Endothelial cell (in vitro differentiated cells): ENCODE results near the gene HIVEP3. TPM values are rescaled to one million over a fixed set of nuclear protein-coding genes. Genes with fewer than 3 reads are reported as not detected.

Experiments used
- DNase-seq: peaks from one replicate; pipeline ENCODE4 v3.0.0; 2021; ENCODE audit warnings: low spot score
- H3K27ac Mint-ChIP-seq: one replicate; pipeline ENCODE4 v1.8.0; 2021; ENCODE audit warnings: mixed read lengths, inconsistent platforms; ENCODE audit not compliant: unreplicated experiment
- H3K27me3 Mint-ChIP-seq: one replicate; pipeline ENCODE4 v1.8.0; 2021; ENCODE audit warnings: mild to moderate bottlenecking, moderate library complexity, mixed read lengths, inconsistent platforms; ENCODE audit not compliant: unreplicated experiment
- H3K36me3 Mint-ChIP-seq: one replicate; pipeline ENCODE4 v1.8.0; 2021; ENCODE audit warnings: mild to moderate bottlenecking, low read depth, mixed read lengths, inconsistent platforms; ENCODE audit not compliant: unreplicated experiment
- H3K4me1 Mint-ChIP-seq: one replicate; pipeline ENCODE4 v1.8.0; 2021; ENCODE audit warnings: mild to moderate bottlenecking, mixed read lengths, inconsistent platforms; ENCODE audit not compliant: unreplicated experiment
- H3K4me3 Mint-ChIP-seq: one replicate; pipeline ENCODE4 v1.8.0; 2021; ENCODE audit warnings: mild to moderate bottlenecking, mixed read lengths, inconsistent platforms; ENCODE audit not compliant: unreplicated experiment
- H3K9me3 Mint-ChIP-seq: one replicate; pipeline ENCODE4 v1.8.0; 2021; ENCODE audit warnings: mixed read lengths, inconsistent platforms; ENCODE audit not compliant: unreplicated experiment
- total RNA-seq: library from RNA; stranded (reverse); fragmentation: NEBNext Ultra II Directional; extraction: Animal tissue kit (Norgen Biotek cat#: 25700); gene quantifications from one replicate; pipeline ENCODE4 v1.2.1, GENCODE V29; 2021; ENCODE audit not compliant: unreplicated experiment
- TF ChIP-seq, protein P1 (sequence below): fragments of 200-600 bp; sonication (generic); IDR thresholded peaks from one replicate; pipeline ENCODE4 v1.5.0; 2021; ENCODE audit warnings: antibody characterized with exemption; ENCODE audit not compliant: unreplicated experiment

Gene HIVEP3
- total RNA-seq, 1 donor from 2014 or later: 8.9 TPM

DNA sequence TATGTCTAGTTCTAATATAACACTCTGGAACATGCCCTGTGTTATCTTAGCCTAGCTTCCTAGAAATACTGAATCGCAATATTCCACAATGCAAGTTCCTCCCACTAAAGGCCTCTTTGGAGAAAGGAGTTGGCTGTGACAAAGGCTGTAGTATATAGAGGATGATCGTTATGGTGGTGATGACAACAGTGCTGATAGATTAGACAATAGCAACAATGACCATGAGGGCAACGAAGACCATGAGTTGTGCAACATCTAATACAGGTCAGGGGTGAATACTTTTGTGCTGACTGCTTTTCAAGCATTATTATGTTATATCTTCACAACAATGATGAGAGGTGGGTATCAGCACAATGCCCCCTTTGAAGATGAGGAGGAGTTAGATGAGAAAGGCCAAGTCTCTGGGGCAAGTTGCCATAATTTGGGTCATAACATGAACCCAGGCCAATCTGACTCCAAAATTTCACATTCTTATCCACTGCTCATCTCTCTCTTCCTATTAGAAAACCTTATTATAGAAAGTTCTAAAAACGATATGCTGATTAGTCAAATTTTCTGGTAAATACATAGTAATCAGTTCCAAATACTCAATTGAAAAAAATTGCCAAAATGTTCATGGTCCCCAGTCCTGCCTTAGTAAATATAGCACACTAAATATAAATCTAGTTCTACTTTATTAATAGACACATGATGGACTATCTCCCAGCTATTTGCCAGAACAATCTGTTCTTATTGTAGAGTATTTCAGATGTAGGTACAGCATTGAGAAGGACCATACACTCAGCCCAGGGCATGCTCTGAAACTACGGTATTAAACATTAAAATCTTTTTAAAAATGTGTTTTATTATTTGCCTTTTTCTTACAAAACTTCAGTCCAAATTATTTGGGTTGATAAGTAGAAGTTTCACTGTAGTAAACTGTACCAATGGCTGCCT lies 37.5 kb downstream of the HIVEP3 start:
- Mint-ChIP-seq H3K36me3 (no peaks in the 10 kb centered on the region), H3K9me3 (no peaks in the 10 kb centered on the region), H3K27ac (no peak overlapping the region), H3K27me3 (peaks cover 3% of the 10 kb centered on the region), H3K4me1 (peaks cover 6% of the 10 kb centered on the region), H3K4me3 (no peak overlapping the region)
- no peak for DNase-seq
- TF ChIP-seq, protein P1, sequence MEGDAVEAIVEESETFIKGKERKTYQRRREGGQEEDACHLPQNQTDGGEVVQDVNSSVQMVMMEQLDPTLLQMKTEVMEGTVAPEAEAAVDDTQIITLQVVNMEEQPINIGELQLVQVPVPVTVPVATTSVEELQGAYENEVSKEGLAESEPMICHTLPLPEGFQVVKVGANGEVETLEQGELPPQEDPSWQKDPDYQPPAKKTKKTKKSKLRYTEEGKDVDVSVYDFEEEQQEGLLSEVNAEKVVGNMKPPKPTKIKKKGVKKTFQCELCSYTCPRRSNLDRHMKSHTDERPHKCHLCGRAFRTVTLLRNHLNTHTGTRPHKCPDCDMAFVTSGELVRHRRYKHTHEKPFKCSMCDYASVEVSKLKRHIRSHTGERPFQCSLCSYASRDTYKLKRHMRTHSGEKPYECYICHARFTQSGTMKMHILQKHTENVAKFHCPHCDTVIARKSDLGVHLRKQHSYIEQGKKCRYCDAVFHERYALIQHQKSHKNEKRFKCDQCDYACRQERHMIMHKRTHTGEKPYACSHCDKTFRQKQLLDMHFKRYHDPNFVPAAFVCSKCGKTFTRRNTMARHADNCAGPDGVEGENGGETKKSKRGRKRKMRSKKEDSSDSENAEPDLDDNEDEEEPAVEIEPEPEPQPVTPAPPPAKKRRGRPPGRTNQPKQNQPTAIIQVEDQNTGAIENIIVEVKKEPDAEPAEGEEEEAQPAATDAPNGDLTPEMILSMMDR: no peak

- TF ChIP-seq, protein P1: no peak
- Mint-ChIP-seq H3K27me3 (peaks cover 3% of the 10 kb centered on the region), H3K36me3 (no peaks in the 10 kb centered on the region), H3K9me3 (no peaks in the 10 kb centered on the region), H3K4me1 (peaks cover 8% of the 10 kb centered on the region), H3K27ac (no peak overlapping the region), H3K4me3 (no peak overlapping the region)
- no peak for DNase-seq
Observed at GRCh38 chr1:41880261-41880660, 38.5 kb downstream of the HIVEP3 start.

DNA sequence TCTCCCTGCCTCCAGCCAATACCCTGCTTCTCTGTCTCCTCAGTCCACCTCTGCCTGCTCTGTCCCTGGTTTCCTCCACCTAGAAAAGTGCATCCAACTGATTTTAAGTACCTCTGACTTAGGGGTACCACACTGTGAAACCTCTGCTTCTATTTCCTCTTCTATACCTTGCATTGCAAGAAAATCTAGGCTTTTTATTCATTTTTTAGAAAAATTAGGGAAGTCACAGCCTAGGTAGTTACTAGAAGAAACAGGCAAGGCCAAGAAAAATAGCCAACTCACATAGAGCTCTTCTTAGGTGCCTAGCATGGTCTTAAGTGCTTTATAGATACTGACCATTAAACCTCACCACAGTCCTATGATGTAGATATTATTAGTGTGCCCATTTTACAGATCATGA lies 39.1 kb downstream of the HIVEP3 start:
- H3K4me3 Mint-ChIP-seq: no peak overlapping the region
- TF ChIP-seq, protein P1: no peak
- no peak for DNase-seq
- H3K9me3 Mint-ChIP-seq: no peaks in the 10 kb centered on the region
- no peaks in the 10 kb centered on the region for H3K36me3 Mint-ChIP-seq
- no peak overlapping the region for H3K27ac Mint-ChIP-seq
- peaks cover 14% of the 10 kb centered on the region for H3K4me1 Mint-ChIP-seq
- no peaks in the 10 kb centered on the region for H3K27me3 Mint-ChIP-seq

DNA sequence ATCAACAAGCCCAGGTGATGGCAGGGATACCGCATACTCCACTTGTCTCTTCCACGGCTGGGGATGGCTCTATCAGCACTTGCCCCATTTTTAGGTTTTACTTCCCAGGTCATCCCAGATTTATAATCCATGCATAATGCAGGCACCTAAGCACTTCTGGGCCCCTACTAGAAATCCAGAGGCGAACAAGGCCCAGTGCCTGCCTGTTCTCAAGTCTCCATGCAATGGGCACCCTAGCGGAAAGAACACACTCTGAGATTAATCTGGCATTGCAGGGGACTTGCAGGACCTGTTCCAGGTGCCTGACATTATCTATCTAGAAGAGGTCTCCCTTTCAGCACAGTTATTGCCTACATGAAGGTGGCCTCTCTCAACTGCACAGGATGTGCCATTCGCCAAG lies 39.8 kb downstream of the HIVEP3 start:
- Mint-ChIP-seq H3K4me3 (no peak overlapping the region), H3K9me3 (no peaks in the 10 kb centered on the region), H3K4me1 (peaks cover 21% of the 10 kb centered on the region), H3K27ac (no peak overlapping the region), H3K27me3 (no peaks in the 10 kb centered on the region), H3K36me3 (no peaks in the 10 kb centered on the region)
- TF ChIP-seq, protein P1: no peak
- DNase-seq: no peak

- no peak overlapping the region for H3K4me3 Mint-ChIP-seq
- no peaks in the 10 kb centered on the region for H3K36me3 Mint-ChIP-seq
- no peaks in the 10 kb centered on the region for H3K27me3 Mint-ChIP-seq
- no peak for DNase-seq
- TF ChIP-seq, protein P1: no peak
- peaks cover 23% of the 10 kb centered on the region for H3K4me1 Mint-ChIP-seq
- no peaks in the 10 kb centered on the region for H3K9me3 Mint-ChIP-seq
- H3K27ac Mint-ChIP-seq: no peak overlapping the region
Observed at GRCh38 chr1:41878495-41878894, 40.2 kb downstream of the HIVEP3 start.
